ENCODE results near the gene NDEL1.

The NDEL1 gene

GRCh38 chr17:8481089-8481488, 45.4 kb downstream of the NDEL1 start:
- no peak for DNase-seq

DNA sequence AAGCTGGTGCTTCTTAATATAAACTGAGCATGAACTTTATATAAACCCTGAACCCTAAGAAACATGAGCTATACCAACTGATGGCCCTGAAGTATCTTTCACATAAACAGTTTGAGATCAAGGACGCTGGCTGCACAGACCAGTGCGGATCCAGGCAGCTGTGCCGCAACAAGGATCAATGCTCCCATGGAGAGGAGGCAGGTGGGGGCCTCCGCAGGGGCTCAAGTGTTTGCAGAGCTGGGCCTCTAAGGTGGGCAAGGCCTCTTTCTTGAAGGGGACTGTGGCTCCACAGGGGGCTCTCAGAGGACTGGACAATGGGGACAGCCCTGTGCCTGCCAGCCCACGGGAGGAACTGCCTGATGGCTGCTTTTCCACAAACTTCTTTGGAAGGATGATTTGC, 46.0 kb downstream of the NDEL1 start:
- no peak for DNase-seq

- DNase-seq: no peak
Measured at GRCh38 chr17:8482546-8482945, 46.9 kb downstream of the NDEL1 start.

- no peak for DNase-seq
Measured at GRCh38 chr17:8484465-8484864, 48.8 kb downstream of the NDEL1 start.

GRCh38 chr17:8485491-8485890, 49.8 kb downstream of the NDEL1 start:
- no peak for DNase-seq

GRCh38 chr17:8487130-8487645, 51.5 kb downstream of the NDEL1 start:
- DNase-seq: no peak

DNA sequence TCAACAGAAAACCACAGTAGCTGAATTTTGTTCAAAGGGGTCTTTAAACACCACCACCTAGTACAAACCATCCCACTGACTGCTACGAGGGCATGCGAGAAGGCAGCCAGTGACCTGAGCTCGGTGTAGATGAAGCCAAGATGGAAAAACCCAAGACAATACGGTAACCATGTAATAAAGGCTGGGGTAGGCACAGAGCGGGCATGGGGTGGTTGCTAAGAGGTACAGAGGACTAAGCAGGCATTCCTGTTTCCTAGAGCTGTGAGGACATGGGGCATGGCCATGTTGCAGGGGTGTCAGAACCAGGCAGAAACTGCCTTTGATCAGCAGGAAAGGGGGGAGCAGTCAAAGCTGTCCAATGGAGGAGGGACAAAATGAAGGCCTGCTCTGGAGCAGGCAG, 52.1 kb downstream of the NDEL1 start:
- DNase-seq: no peak

- no peak for DNase-seq
Measured at GRCh38 chr17:8488491-8488890, 52.8 kb downstream of the NDEL1 start.

GRCh38 chr17:8488901-8489300, 53.2 kb downstream of the NDEL1 start:
- no peak for DNase-seq

- DNase-seq: no peak
Measured at GRCh38 chr17:8489841-8490240, 54.2 kb downstream of the NDEL1 start.

GRCh38 chr17:8490256-8491023, 54.8 kb downstream of the NDEL1 start:
- no peak for DNase-seq

DNA sequence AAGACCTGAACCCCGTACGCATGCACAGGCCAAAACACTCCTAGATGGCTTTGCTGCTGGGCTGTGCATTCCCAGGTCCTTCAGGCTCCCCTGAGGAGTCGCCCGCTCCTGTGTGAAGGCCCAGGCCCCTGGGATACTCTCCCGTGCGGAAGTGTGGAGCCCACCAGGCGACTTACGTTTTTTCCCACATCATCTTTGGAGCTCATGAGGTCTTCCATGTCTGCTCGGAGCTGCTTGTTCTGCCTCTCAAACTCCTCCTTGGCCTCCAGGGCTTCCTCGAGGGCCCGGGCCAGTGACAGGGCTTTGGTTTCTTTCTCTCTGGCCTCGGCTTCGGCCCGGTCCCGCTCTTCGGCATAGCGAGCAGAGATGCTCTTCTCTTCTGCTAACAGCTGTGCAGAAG, 56.4 kb downstream of the NDEL1 start:
- no peak for DNase-seq

DNA sequence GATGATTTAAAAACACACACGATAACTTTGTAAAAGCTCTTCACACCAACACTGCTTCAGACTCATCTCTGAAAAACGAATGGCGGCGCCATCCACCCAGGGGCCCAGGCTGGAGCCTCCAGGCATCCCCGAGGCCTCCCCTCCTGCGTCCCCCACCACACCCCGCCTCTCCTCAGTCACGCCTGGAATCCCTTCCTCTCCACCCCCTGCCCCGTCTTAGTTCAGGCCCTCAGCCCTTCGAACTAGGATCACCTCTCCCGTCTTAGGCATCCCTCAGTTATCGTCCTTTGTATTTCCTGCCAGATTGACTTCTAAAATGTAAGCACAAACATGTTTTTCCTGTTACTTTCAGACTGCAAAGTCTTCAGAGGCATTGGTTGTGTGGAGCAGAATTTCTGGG, 58.3 kb downstream of the NDEL1 start:
- DNase-seq: no peak

GRCh38 chr17:8494506-8495111, 58.9 kb downstream of the NDEL1 start:
- DNase-seq: no peak

DNA sequence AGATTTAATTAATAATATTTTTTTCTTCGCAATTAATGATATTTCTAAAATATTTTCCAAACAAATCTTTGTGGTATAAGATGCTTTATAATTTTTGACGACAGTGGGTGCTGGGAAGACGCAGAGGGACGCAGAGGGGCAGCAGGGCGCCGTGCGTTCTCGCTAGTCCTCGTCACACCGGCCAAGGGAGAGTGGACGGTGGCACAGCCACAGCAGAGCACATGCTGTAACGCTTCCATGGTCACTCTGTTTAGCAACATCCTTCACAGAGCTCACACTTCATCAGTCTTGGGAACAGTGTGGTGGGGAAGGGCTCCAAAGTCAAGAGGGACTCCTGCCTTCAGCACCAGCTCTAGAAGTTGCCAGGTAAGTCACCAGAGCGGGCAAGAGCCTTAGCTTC, 60.4 kb downstream of the NDEL1 start:
- no peak for DNase-seq

DNA sequence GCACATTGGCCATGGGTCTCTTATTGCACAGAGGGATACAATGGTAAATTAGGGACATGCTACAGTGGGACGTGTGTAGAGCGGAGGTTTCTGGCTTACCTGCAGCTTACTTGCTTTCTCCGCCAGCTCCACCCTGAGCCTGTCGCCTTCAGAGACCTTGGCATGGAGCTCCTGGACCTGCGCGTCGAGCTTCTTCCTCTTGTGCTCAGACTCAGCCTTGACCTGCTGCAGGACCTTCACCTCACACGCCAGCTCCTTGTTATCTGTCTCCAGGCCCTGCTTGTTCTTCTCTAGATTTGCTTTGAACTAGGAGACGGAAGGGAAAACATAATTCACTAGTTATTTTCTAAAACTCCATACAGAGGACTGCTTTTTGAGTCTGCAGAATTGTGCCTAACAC, 63.5 kb downstream of the NDEL1 start:
- DNase-seq: no peak

- DNase-seq: no peak
Measured at GRCh38 chr17:8499614-8500013, 63.9 kb downstream of the NDEL1 start.

GRCh38 chr17:8500609-8501008, 64.9 kb downstream of the NDEL1 start:
- DNase-seq: no peak

GRCh38 chr17:8502126-8502525, 66.4 kb downstream of the NDEL1 start:
- DNase-seq: no peak

DNA sequence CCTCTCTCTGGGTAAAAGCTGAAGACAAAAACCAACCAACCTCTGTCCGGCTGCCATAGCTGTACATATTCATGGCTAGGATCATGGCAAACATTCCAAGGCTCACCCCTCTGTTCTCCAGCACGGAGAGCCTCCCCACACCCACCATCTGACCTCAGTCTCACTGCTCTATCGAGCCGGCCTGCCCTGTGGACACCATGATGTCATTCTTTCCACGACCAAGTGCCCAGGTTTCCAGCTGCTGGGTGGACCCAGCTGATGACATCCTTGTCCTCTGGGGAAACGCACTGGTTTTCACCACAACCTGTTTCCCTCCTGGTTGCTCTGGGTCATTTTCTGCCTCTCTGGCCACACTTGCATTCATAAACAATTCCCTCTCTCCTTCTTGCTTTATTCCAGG, 67.7 kb downstream of the NDEL1 start:
- DNase-seq: no peak

GRCh38 chr17:8503807-8504206, 68.1 kb downstream of the NDEL1 start:
- DNase-seq: no peak

DNA sequence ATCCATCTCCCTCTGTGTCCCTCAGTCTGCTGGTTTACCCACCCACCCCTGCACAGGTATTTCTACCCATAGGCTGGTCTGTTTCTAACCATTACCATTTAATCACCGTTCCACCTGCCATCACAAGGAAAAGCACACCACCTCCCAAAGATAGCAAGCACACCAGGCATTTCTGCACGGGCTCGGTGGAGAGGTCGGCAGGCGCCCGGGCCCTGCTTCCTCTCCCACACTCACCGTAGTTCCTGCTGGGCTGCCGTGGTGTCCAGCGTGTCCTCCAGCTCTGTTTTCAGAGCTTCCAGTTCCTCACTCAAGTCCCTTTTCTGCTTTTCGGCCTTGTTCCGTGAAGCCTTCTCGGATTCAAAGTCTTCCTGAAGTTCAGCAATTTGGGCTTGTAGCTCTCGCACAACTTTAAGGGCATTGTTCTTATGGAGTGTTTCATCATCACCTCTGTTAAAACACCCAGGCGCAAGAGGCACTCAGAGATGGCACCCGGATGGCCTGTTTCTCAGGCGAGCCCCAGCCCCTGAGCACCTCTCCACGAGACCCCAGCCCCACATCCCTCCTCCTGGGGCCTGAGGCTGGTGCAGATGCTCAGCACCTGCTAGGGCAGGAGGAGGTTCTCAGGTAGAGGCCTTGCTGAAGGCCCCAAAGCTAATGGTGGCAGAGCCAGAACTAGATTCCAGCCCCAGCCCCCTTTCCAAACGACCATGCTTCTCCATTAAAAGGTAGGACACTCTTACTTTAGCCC, 69.0 kb downstream of the NDEL1 start:
- DNase-seq: no peak

DNA sequence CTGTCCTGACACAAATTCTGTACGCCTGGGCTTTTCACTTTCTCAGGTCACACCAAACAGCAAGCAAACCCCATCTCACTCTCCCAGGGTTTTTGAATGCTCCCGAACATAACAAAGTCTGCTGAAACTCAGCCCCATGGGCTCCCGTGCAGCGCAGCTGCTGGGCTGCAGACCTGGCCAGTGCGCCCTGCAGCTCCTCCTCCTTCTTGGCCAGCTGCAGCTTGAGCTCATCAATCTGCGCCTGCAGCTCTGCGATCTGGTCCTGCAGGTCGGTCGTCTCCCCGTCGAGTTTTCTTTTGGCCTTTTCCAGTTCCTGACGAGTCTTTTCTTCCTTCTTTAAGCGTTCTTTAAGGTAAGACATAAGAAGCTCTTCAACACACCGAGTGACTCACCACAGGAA, 70.5 kb downstream of the NDEL1 start:
- DNase-seq: no peak

GRCh38 chr17:8514801-8515200, 79.1 kb downstream of the NDEL1 start:
- DNase-seq: no peak

All from NCI-H2029 treated with DMSO at 0.1 percent for 48 hours (cell line).